Esophagus muscularis mucosa (tissue), 4 donors: ENCODE measurements around the gene PCDH15.

Experiments
- CTCF ChIP-seq, 3 experiments: fragments of 200-600 bp in 2 of 3; fragments of 450-650 bp in 1 of 3; sonication (generic) in 2 of 3; IDR thresholded peaks; one replicate each; pipeline ENCODE4 v1.5.1; 2017 to 2019; ENCODE audit warnings: antibody characterized with exemption in 3 of 3, mild to moderate bottlenecking in 2 of 3, moderate library complexity in 1 of 3
- EP300 ChIP-seq: sonication (generic); formaldehyde crosslinking; IDR thresholded peaks from one replicate; pipeline ENCODE4 v1.6.1; 2017; ENCODE audit warnings: antibody characterized with exemption
- POLR2A ChIP-seq: fragments of 450-650 bp; IDR thresholded peaks from one replicate; pipeline ENCODE4 v1.6.1; 2017; ENCODE audit warnings: antibody characterized with exemption, moderate library complexity, mild to moderate bottlenecking, low read depth
- POLR2AphosphoS5 ChIP-seq, 2 donors: sonication (generic); formaldehyde crosslinking; IDR thresholded peaks; one replicate each; pipeline ENCODE4 v1.6.1; 2017; ENCODE audit warnings: antibody characterized with exemption in 2 of 2

GRCh38 chr10:54469587-54470323, 331.3 kb downstream of the PCDH15 start:
- no peak for TF ChIP-seq CTCF (IDR thresholded peaks at IDR 0.05)
- TF ChIP-seq POLR2AphosphoS5 (IDR thresholded peaks at IDR 0.05): no peak
- no peak for TF ChIP-seq POLR2A
- no peak for TF ChIP-seq EP300
